CD4-positive, alpha-beta T cell treated with Interleukin-21 for 1 hour (primary cell): ENCODE results near the gene SLX4IP.
A peak's percentile ranks its signal among the peaks of the same experiment; 100 is the strongest.

Source experiments
- DNase-seq: peaks from one replicate; pipeline ENCODE4 v3.0.0-alpha.2; 2020

Gene SLX4IP

DNA sequence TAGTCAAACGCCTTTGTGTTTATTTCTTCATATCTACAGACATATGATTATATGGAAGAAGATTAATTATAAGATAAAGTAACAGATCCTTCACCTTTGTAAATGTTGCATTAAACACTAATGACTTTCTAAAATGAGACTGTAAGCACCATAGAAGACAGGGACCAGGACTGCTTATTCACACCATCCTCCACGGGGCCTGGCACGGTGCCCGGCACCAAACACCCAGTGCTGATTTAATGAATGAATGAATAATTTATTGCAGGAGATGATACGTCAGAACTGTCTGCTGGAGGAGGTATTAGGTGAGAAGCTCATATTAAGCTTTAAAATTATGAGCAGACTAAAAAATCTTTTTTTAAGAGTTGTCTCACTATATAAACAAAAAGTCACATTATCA lies 88.3 kb downstream of the SLX4IP start:
- DNase-seq = no peak

DNA sequence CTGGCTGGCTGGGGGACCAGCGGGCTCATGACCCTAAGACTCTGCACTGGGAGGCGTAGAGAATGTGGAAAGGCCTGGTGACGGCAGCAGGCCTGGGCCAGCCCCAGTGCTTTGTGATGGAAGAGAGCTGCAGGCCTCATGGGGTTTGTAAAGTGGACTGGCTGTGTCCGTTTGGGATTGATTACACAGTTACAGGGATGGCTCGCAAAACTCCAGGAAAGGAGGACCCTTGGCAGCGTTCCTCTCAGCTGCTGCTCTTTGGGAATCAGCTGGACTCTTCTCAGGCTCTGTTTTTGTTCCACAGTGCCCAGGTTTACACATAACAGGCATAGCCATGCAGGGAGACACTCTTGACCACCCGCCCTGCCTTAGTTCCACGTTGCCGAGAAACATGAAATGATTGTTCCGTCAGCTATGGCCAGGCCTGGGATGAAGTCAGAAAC lies 89.0 kb downstream of the SLX4IP start:
- no peak for DNase-seq

DNA sequence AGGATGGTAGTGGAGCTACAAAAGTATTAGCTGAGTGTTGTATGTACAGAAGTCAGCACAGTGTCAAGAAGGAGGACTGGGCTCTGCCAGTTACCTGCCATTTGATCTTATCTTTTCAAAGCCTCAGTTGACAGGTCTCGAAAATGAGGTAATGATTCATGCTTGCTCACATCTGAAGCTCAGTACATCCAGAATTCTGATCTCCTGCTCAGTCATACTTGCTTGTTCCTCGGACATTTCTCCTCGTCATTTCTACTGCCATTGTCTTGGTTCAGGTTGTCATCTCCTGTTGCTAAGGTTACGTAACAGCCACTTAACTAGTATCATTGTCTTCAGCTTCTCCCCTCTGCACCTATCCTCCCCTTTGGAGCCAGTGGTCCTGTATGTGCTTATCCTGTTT lies 89.5 kb downstream of the SLX4IP start:
- DNase-seq = no peak

DNA sequence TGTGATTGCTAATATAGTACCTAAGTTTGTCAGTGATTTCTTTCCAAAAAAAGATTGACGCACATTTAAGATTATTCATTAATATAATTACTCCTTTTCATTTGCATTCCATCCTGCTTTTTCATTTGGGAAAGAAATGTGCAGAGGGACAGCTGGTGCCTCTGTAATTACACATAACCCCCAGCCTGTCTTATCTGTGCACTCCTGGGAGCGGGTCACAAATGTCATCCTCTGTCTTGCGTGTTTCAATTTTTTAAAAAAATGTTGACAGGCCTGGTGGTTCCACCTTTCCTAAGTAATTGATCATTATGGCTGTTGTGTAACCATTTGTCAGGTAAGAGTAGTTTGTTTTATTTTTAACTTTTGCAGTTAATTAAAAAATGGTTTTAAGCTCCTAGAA lies 92.7 kb downstream of the SLX4IP start:
- no peak for DNase-seq

DNA sequence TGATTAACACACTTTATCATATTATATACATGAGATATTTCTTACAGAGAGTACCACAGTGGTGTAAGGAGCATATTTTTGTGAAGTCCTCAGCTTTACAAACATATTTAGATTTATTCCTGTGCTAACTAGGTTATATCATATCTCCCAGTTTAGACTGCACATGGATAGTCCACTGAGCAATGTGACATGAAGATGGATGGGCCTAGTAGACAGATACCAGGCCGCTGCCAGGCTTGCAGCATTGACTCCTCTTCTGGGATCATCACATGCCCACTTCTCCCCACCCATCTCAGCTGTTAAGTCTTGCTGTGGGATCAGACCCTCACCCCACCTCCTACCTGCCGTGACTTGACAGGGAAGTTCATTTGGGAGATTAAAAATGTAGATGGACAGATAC lies 95.8 kb downstream of the SLX4IP start:
- DNase-seq = no peak

DNA sequence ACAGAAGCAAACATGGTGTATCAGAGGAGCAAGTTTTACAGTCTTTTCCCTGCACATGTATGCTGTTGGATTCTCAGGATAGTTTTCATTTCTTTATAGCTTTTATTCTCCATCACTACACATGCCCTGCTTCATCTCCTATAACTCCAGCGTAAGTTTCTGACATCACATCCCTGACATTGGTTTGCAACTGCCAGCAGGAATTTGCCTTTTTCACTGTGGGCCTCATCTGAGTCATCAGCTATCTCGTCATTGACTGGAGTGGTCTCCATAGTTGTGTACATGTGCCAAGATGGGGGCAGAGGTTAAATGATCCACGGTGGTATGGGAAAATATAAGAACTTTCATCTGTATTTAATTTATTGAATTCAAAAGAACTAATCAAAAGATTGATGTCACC lies 96.7 kb downstream of the SLX4IP start:
- DNase-seq = no peak

DNA sequence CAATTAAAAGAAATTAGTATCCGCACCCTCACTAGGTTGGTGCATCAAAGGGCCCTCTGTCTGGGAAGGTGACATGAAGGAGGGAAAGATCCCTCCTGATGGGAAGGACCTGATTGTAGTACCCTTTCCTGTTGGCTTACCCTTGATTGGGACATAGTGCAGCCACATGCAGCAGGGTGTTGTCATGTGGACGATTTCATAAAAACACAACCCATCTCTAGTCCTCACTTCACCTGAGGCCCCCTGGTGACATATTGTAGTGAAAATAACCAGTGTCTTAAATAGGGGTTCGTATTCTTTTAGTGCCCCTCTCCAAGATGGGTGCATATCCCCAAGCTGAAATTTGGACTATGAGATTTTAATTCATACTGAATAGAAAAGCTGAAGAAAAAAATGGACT lies 97.3 kb downstream of the SLX4IP start:
- DNase-seq = no peak

DNA sequence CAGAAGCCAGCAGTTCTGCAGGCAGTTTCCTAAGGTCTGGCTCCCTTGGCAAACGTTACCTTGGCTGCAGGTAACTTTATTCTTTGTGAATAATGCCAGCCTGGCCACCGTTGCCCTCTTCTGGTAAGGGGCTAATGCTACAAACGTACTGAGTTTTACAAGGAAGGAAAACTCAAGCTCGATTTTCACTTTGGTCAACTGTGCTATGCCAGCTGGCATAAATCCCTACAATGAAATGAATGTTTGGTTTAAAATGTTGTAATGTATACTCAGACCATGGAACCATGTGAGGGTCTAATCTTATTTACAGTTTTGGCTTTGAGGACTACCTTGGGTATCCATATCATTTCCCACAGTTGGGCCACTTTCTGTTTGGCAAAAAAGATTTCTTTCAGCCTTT lies 101.4 kb downstream of the SLX4IP start:
- peak; percentile 40 for DNase-seq

DNA sequence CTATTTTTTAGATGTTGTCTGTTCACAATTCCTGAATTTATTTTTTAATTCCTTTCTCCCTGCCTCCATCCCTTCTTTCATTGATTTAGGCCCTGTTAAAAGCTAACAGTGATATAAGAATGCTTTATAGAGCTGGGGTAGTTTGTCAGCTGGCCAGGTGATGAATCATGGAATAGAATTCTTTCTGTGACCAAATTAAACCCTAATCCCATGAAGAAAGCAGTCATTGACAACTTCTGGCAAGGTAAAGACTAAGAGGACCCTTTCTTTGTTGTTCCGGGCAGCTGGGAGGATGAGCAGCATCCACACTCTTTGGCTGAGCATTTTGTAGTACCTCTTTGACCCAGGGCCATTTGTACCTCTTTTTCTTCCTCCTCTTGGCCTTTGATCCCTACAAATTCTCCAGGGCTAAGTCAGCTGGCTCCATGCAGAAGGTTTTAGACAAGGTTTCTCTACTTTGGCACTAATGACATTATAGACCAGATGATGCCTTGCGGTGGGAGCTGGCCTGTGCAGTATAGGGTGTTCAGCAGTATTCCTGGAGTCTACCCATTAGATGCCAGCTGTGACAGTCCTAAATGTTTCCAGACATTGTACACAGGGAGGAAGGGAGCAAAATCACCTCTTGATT lies 102.9 kb downstream of the SLX4IP start:
- DNase-seq = no peak

DNA sequence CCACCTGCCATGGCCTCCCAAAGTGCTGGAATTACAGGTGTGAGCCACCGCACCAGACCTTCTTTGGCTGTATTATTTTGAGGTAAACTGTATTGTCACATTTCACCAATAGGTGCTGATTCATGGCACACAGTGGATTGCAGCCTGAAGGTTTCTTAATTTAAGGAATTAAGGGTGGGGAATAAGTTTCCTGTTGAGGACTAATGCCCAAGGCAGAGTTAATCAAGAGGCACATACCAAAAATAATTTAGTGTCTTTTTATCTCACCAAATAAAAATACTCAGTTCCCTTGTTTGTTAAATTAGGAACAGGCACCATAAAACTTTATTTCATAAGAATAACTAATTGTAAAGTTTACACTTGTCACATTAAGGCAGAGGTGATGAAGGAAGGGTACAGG lies 103.7 kb downstream of the SLX4IP start:
- no peak for DNase-seq

DNA sequence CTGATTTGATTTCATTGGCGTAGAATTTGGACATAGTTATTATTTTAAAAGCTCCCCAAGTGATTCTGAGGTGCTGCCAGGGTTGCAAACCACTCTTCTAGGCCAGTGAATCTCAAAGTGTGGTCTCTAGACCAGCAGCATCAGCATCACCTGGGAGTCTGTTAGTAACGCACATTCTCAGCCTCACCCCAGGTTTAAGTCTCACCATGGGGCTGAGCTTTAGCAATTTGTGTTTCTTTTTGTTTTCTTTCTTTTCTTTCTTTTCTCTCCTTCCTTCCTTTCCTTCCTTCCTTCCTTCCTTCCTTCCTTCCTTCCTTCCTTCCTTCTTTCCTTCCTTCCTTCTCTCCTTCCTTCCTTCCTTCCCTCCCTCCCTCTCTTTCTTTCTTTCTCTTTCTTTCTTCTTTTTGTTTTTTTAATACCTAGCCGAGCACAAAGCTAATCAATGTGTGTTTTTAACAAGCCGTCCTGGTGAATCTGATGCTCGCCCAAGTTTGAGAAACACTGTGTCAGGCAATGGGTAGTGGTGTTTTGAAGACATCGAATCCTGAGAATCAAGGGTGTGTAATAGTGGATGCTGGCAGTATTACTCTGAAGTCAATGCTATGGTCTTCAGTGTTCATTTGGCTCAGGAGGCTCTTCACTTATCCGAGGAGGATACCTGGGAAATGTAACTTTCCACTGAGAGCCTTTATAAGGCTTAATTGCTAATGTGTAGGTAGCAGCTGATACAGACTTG lies 104.9 kb downstream of the SLX4IP start:
- DNase-seq = no peak

DNA sequence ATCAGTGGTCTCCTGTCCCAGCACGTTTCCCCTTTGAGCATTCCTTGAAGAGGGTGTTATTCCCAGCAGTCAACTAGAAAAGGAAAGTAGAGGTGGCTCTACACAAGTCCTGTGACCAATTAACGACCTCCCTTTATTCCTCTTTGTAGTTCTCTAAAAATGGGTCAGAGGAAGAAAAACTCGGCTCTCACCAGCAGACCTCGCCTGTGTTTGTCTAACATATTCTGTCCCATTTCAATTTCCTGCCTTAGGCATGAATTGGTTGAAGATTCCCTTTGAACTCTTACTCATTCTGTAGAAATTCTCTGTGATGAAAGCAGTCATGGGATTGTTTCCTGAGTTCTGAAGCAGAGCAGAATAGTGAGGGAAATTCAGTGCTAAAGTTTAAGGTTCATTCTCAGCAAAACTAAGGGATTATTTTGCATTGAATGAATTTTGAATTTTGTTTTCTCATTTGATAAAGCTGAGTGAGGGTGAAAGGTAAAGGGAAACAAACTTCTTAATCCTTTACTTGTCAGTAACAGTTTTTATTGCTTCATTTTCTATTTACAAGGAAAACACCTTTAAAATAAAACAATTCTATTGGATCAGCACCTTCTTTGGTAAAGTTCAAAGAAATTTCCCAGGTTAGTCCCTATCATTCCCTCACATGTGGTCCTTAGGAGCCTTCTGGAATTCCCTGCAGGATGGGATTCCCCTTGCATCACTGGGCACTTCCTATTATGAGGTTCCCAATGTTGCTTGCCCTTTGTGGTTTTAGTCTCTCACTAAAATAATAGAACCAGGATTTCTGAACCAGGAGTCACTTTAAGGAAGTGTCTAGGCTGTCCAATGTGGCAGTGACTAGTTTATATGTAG lies 105.8 kb downstream of the SLX4IP start:
- DNase-seq = no peak

DNA sequence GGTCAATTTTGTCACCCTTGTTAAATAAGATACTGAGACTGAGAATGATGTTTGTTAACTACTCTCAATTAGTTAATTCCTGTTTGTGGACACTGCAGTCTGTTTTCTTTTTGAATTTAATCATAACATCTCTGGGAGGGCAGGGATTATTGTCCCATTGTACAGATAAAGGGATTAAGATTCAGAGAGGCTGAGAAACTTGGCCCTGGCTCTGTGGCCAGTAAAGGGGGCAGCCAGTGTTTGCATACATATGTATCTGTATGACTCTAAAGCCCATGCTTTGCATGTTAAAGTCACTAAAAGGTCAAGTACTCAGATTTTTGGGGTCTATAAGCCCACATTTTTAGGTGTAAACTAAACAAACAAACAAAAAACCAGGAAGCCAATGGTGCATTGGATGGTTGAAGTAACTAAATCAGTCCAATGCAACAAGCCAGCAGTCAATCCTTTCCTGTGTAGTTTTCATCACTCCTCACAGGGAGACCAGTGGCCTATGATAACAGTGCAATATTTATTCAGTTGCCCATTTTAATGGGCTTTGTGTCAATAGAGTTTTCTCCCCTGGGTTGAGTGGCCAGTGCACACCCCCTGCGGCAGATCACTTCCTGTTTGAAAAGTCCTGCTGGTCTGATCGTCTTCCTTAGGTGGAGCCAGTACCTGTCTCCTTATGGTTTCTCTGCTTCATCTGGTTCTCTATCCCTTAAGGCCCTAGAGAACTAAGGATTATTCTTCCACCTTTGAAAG lies 106.7 kb downstream of the SLX4IP start:
- DNase-seq = no peak

DNA sequence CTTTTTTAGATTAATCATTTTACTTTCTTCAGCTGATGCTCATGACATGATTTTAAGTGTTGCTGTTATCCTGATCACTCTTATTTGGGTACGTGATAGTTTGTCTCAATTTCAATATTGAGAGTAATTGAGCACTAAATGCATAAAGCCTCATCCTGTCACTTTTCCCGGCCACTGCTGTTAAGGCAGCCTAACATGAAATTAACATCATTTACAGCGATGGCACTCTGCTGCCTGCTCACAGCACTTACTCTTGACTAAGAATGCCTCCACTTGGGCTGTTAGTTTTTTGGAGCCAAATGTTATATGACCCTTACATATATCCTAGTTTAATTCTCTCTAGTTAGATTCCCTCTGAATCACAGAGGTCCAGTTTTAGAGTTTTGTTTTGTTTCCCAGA lies 107.3 kb downstream of the SLX4IP start:
- DNase-seq = no peak

DNA sequence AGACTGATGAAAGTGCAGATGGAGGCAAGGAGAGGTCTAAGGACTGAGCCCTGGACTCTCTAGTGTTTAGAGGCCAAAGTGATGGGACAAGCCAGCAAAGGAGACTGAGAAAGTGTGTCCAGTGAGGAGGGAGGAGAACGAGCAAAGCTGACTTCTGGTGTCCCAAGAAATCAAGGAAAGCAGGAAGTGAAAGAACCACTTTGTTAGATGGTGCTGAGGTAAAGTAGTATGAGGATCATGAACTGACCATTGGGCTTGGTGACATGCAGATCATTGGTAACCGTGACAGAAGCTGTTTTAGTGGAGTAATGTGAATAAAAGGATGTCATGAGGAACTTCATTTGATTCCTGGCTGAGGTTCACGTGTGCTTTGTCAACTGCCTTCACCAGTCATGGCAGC lies 108.4 kb downstream of the SLX4IP start:
- DNase-seq = no peak

DNA sequence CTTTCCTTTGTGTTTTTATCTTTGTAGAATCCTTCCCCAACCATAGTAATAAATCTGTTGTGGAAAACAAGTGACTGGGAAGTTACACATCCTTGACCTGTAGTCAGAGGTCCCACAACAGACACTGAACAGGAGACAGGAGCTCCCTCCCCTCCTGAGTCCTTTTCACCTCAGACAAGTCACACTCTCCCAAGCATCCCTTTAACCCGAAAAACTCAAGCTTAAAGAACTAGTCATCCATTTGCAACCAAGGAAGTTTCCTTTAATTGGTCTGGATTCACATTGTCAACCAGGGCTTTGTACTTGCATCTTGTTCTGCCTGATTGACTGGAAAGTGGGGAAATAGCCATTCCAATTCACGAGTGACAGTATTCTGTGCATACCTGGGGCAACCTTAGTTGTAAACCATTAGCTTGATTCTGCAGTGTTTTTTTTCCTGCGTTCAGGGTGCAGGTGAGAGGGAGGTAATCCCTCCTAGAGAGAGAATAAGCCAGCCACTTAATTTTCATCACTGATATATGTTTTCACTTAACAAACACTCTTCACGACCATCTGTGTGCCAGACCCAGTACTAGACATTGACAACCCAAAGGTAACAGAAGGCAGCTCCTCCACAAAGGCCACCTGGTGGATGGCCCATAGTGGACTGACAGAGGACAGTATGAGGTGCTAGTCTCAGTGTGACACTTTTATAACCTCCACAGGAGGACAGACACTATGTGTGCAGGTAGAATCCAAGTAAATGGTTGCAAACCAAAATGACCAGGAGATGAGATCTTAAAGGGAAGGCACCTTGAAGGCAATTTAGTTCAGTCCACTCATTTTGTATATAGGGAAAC lies 112.4 kb downstream of the SLX4IP start:
- DNase-seq = no peak

DNA sequence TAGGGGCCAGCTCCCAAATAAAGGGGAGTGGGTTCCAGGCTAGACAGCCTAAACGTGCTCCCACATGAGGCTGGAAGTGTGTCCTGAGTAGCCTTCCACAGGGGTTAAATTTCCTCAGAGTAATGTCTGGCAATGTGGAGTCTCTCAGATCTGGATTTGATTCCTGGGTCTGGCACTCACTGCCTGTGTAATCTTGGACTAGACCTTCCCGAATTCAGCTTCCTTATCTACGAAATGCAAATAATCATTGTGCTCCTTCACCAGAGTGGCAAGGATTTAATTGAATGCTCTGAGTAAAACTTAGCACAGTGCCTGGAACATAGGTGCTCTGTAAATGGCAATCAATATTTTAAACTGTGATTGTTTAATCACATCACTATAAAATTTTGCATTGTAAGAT lies 114.4 kb downstream of the SLX4IP start:
- DNase-seq = no peak

DNA sequence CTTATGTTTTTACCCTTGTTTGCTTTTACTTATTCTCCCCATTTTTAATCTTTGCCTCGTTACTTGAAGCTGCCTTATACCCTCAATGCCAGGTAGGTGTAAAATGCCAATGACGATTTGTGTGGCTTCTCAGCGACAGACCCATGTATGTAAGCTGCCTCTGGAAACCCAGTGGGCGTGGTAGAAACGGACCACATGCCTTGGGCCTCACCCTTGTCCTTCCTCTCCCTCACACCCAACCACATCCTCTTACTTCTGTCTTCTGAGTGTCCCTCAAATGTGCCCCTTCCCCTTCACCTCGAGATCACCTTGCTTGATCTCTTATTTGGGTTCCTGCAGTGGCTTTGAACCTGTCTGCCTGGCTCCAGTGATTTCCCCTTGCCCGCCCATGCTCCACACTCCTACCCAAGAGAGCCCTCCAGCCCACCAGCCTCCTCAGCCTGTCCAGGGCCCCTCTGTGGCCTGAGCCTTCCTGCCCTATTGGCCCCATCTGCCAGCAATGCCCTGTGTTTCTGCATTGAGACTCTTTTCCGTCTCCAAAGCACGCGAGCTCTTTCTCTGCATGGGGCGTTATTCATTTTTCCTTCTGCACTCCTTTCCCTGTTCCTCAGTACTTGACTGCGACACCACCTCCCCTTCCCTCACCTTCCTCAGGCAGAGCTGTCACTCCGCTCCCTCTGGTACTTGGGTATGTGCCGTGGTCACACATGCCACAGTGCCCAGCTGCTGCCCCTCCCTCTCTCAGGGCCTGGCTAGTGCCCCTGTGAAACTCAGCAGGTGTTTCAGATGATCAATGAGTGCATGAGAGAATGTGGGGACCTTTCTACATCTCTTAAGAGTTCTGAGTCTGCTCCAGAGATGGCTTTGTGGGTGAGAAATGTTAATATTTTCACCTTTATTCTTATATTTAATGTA lies 115.4 kb downstream of the SLX4IP start:
- DNase-seq = no peak

DNA sequence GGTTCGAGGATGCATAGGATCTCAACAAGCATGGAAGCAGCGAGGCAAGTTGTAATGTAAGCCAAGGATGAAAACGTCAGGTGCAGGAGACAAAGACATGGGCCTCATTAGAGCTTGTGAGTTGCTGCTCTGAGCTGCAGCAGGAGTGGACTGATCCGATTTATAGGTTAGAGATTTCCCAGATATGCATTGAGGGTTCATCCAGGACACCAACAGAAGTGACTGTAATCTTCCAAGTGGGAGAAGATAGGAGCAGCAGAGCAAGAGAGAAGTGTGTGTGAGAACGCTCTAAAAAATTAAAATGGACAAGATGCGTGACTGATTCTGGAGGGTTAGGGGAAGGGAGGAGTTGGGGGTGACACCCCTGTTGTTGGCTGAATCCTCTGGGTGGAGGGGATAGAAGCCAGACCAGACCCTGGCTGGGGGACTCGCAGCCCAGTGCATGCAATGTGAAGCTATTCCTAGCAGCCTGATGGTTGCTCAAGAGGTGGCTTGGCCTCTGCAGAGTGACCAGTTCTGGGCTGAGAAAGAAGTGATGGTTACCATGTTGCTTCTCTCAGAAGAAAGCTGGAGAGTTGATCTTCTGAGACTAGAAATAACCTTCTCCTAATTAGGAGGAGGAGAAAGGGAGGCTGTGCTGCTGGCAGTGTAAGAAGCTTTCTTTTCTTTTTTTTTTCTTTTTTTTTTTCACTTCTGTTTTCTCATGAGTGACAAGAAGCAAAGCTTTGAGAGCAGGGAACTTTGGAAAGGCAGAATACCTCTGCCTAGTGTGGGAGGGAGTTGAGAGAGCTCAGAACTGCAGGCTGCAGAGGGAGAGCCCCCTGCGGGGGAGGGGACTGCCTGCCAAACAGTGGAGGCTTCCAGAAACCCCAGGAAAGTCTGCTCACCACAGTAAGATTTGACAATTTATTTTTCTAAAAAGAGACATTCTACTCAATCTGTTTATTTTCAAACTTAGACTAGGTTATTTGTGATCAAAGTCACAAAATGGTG lies 116.9 kb downstream of the SLX4IP start:
- no peak for DNase-seq
